SK-N-SH (cell line): ENCODE results near the gene STAC. TPM values are rescaled to one million over a fixed set of nuclear protein-coding genes. Genes with fewer than 3 reads are reported as not detected.

Source experiments
- CTCF ChIA-PET: fragments of 300-600, 350-600 bp; formaldehyde crosslinking; extraction: SDS; loops from one replicate; lab custom pipeline; 2021; lab: Yijun Ruan, JAX
- POLR2A ChIA-PET: fragments of 350-600 bp; sonication (Branson Sonifier 250); formaldehyde crosslinking; extraction: SDS; loops from one replicate; lab custom pipeline; 2020; ENCODE audit warnings: antibody characterized with exemption, inconsistent platforms; lab: Yijun Ruan, JAX
- DNase-seq: peaks from one replicate; pipeline ENCODE4 v3.0.0; 2012
- H2AFZ ChIP-seq: fragments of 200-600 bp; sonication (generic); 2 replicates; pipeline ENCODE4 v1.8.1; 2016; ENCODE audit warnings: antibody characterized with exemption, mild to moderate bottlenecking, low read depth
- H3F3A ChIP-seq: fragments of 200-600 bp; sonication (generic); replicated peaks from 2 replicates; pipeline ENCODE3; 2016; ENCODE audit warnings: antibody characterized with exemption, mild to moderate bottlenecking; ENCODE audit not compliant: insufficient read depth
- H3K27ac ChIP-seq, 2 experiments: fragments of 200-500 bp in 1 of 2; fragments of 200-600 bp in 1 of 2; sonication (Bioruptor generic) in 1 of 2; sonication (generic), shearing (Covaris generic) in 1 of 2; 2 replicates each; pipeline versions ENCODE4 v1.5.1 to v1.6.1; 2014 to 2016; ENCODE audit warnings: low read depth in 2 of 2, inconsistent platforms in 1 of 2, low read length in 1 of 2, mild to moderate bottlenecking in 1 of 2, mixed read lengths in 1 of 2
- H3K27me3 ChIP-seq: fragments of 200-600 bp; sonication (generic), shearing (Covaris generic); 2 replicates; pipeline ENCODE4 v1.6.1; 2016; ENCODE audit warnings: mixed run types; ENCODE audit not compliant: insufficient read depth
- H3K36me3 ChIP-seq, 2 experiments: fragments of 200-500 bp in 1 of 2; fragments of 200-600 bp in 1 of 2; sonication (Bioruptor generic) in 1 of 2; sonication (generic) in 1 of 2; replicated peaks in 1 of 2; 2 replicates each; pipeline versions ENCODE3 to v1.5.1; 2014 to 2016; ENCODE audit warnings: low read length in 1 of 2, mild to moderate bottlenecking in 1 of 2; ENCODE audit not compliant: insufficient read depth in 2 of 2, control insufficient read depth in 1 of 2
- H3K4me1 ChIP-seq, 2 experiments: fragments of 200-500 bp in 1 of 2; fragments of 200-600 bp in 1 of 2; sonication (Bioruptor generic) in 1 of 2; sonication (generic), shearing (Covaris generic) in 1 of 2; 2 replicates each; pipeline versions ENCODE4 v1.5.1 to v1.6.1; 2014 to 2016; ENCODE audit warnings: low read depth in 1 of 2, low read length in 1 of 2, mixed run types in 1 of 2; ENCODE audit not compliant: insufficient read depth in 2 of 2, control insufficient read depth in 1 of 2
- H3K4me2 ChIP-seq: fragments of 200-600 bp; sonication (generic), shearing (Covaris generic); 2 replicates; pipeline ENCODE4 v1.6.1; 2017; ENCODE audit warnings: mixed run types
- H3K4me3 ChIP-seq, 2 experiments: fragments of 200-500 bp in 1 of 2; fragments of 200-600 bp in 1 of 2; sonication (Bioruptor generic) in 1 of 2; sonication (generic), shearing (Covaris generic) in 1 of 2; 2 replicates each; pipeline versions ENCODE4 v1.5.1 to v1.8.1; 2014 to 2016; ENCODE audit warnings: low read depth in 2 of 2, inconsistent platforms in 1 of 2, low read length in 1 of 2, mild to moderate bottlenecking in 1 of 2, mixed read lengths in 1 of 2, moderate library complexity in 1 of 2
- H3K79me2 ChIP-seq: fragments of 200-600 bp; sonication (generic); 2 replicates; pipeline ENCODE4 v1.8.1; 2017; ENCODE audit warnings: mild to moderate bottlenecking; ENCODE audit not compliant: insufficient read depth
- H3K9ac ChIP-seq: fragments of 200-600 bp; sonication (generic); 2 replicates; pipeline ENCODE4 v1.6.1; 2017; ENCODE audit warnings: mixed run types
- H3K9me2 ChIP-seq: fragments of 200-600 bp; sonication (generic); 2 replicates; pipeline ENCODE4 v1.6.1; 2017; ENCODE audit warnings: mixed run types
- H3K9me3 ChIP-seq: fragments of 200-600 bp; sonication (generic); 2 replicates; pipeline ENCODE4 v1.6.1; 2017; ENCODE audit warnings: mixed run types, mild to moderate bottlenecking, moderate library complexity
- H4K20me1 ChIP-seq: fragments of 200-600 bp; sonication (generic); 2 replicates; pipeline ENCODE4 v1.6.1; 2017; ENCODE audit warnings: mild to moderate bottlenecking, mixed run types; ENCODE audit not compliant: insufficient read depth
- CTCF ChIP-seq: fragments of 200-600 bp; sonication (generic); IDR thresholded peaks from 2 replicates; pipeline ENCODE4 v1.6.1; 2017; ENCODE audit warnings: antibody characterized with exemption, mild to moderate bottlenecking, moderate library complexity
- ELF1 ChIP-seq: IDR thresholded peaks from 2 replicates; pipeline ENCODE4 v1.4.0; 2012
- EP300 ChIP-seq, 2 experiments: IDR thresholded peaks; 2 replicates each; pipeline versions ENCODE4 v1.4.0 to v1.6.1; 2012; ENCODE audit warnings: borderline replicate concordance in 1 of 2, low read depth in 1 of 2, low read length in 1 of 2
- FOXJ3 ChIP-seq: sonication (generic); formaldehyde crosslinking; IDR thresholded peaks from 2 replicates; pipeline ENCODE4 v1.5.1; 2020; ENCODE audit warnings: mild to moderate bottlenecking, missing genetic modification reagents
- FOXM1 ChIP-seq: IDR thresholded peaks from 2 replicates; pipeline ENCODE4 v1.4.0; 2012; ENCODE audit warnings: low read depth, mild to moderate bottlenecking
- GABPA ChIP-seq: IDR thresholded peaks from 2 replicates; pipeline ENCODE4 v1.4.0; 2012; ENCODE audit warnings: low read depth, mild to moderate bottlenecking
- GATA2 ChIP-seq: sonication (generic); formaldehyde crosslinking; IDR thresholded peaks from 2 replicates; pipeline ENCODE4 v1.5.0; 2020; ENCODE audit warnings: mild to moderate bottlenecking, missing genetic modification reagents
- JUND ChIP-seq: IDR thresholded peaks from 2 replicates; pipeline ENCODE4 v1.4.0; 2012
- MAX ChIP-seq: IDR thresholded peaks from 2 replicates; pipeline ENCODE4 v1.4.0; 2012; ENCODE audit warnings: low read depth
- MEF2A ChIP-seq: IDR thresholded peaks from 2 replicates; pipeline ENCODE4 v1.4.0; 2012; ENCODE audit warnings: low read depth, borderline replicate concordance
- MXI1 ChIP-seq: IDR thresholded peaks from 2 replicates; pipeline ENCODE4 v1.6.1; 2012; ENCODE audit warnings: mild to moderate bottlenecking, low read depth, low read length, improper control_type of control experiment
- NFIC ChIP-seq: IDR thresholded peaks from 2 replicates; pipeline ENCODE4 v1.4.0; 2012; ENCODE audit warnings: borderline replicate concordance
- NRF1 ChIP-seq: IDR thresholded peaks from 2 replicates; pipeline ENCODE4 v1.6.1; 2012; ENCODE audit warnings: low read depth, mild to moderate bottlenecking, low read length
- PBX3 ChIP-seq: IDR thresholded peaks from 2 replicates; pipeline ENCODE4; 2012
- POLR2AphosphoS5 ChIP-seq: IDR thresholded peaks from 2 replicates; pipeline ENCODE4 v1.6.1; 2012; ENCODE audit warnings: low read depth, low read length
- RAD21 ChIP-seq: IDR thresholded peaks from 2 replicates; pipeline ENCODE4 v1.6.1; 2012; ENCODE audit warnings: mild to moderate bottlenecking, low read length
- RCOR1 ChIP-seq: fragments of 150-350 bp; IDR thresholded peaks from 2 replicates; pipeline ENCODE4 v1.6.1; 2017; ENCODE audit warnings: antibody characterized with exemption, low read length
- RXRA ChIP-seq: IDR thresholded peaks from 2 replicates; pipeline ENCODE4 v1.4.0; 2012; ENCODE audit warnings: low read depth, mild to moderate bottlenecking, borderline replicate concordance
- SIN3A ChIP-seq: IDR thresholded peaks from 2 replicates; pipeline ENCODE4 v1.6.1; 2012; ENCODE audit warnings: low read depth, mild to moderate bottlenecking, low read length, moderate library complexity, borderline replicate concordance
- SMC3 ChIP-seq: IDR thresholded peaks from 2 replicates; pipeline ENCODE4 v1.6.1; 2012; ENCODE audit warnings: low read depth, low read length, improper control_type of control experiment
- YY1 ChIP-seq: IDR thresholded peaks from 2 replicates; pipeline ENCODE4 v1.4.0; 2012; ENCODE audit warnings: low read depth, mild to moderate bottlenecking
- WGBS: methylation state at CpG from one replicate; pipeline ENCODE4 v1.1.6; 2017; ENCODE audit warnings: low lambda C conversion rate; 5-methylcytosine and 5-hydroxymethylcytosine counted together
- polyA plus RNA-seq, 3 experiments: library from polyadenylated mRNA; depleted of rRNA; stranded (reverse); fragments of >200 nt; gene quantifications; 2 replicates each; pipeline ENCODE4 v1.2.3, GENCODE V29; 2012

STAC gene
- polyA plus RNA-seq, 1 of the 3 experiments (the other 2 are of a cell fraction) = 25.0 TPM

GRCh38 chr3:36381311-36381956, 1.1 kb downstream of the STAC start (continued):
- TF ChIP-seq GATA2 (CRISPR knock-in tag) (peak; percentile 53), MAX (no peak), MXI1 (peak; percentile 44; the same call in 1 of the 2 replicates), RAD21 (no peak), JUND (no peak), YY1 (peak; percentile 76; the same call in 1 of the 2 replicates), EP300 (IDR thresholded peaks at IDR 0.05; ENCODE audit: borderline replicate concordance in 1 of 2, low read depth in 1 of 2, low read length in 1 of 2) (peak in 1 of 2 experiments; percentile 21; a peak in 1 of 4 replicates), POLR2AphosphoS5 (no peak), RCOR1 (no peak), SIN3A (no peak), ELF1 (no peak), NRF1 (no peak), FOXJ3 (CRISPR knock-in tag) (no peak), SMC3 (no peak)

- peaks cover 0 to 6% of the 10 kb centered on the region in 2 experiments; a peak in 2 of 4 replicates for H3K4me1 ChIP-seq
- DNase-seq = no peak
- no peak overlapping the region for H3K4me2 ChIP-seq
- H3K9ac ChIP-seq = no peak overlapping the region
- no peak overlapping the region for H3K4me3 ChIP-seq
- no peaks in the 10 kb centered on the region for H3F3A ChIP-seq
- no peaks in the 10 kb centered on the region for H3K27me3 ChIP-seq
- no peaks in the 10 kb centered on the region for H4K20me1 ChIP-seq
- WGBS = no CpG with 5 or more reads among the region's 1 CpG
- no peaks in the 10 kb centered on the region for H3K9me3 ChIP-seq
- H2AFZ ChIP-seq = no peak overlapping the region
- H3K36me3 ChIP-seq = peaks cover 32 to 42% of the 10 kb centered on the region in 2 experiments
- peaks cover 40% of the 10 kb centered on the region; the same call in 1 of the 2 replicates for H3K79me2 ChIP-seq
- ChIA-PET POLR2A (no interaction called here), CTCF (interaction anchor here (0.7 to 1.1 kb wide), 2 partner anchors 307 to 428 kb away, joined by 3 to 4 read pairs; no protein-coding TSS in a partner anchor)
- TF ChIP-seq POLR2AphosphoS5 (no peak), PBX3 (no peak), NRF1 (no peak), SIN3A (no peak), RCOR1 (no peak), MEF2A (no peak), GABPA (no peak), CTCF (no peak), SMC3 (no peak), RXRA (no peak), GATA2 (CRISPR knock-in tag) (no peak), NFIC (no peak), MXI1 (no peak), JUND (no peak), FOXM1 (no peak)
- no peak overlapping the region; a peak in 1 of 4 replicates for H3K27ac ChIP-seq
- no peaks in the 10 kb centered on the region for H3K9me2 ChIP-seq
Measured at GRCh38 chr3:36393563-36393962, 13.3 kb downstream of the STAC start.
